ENCODE data around the gene CD55.

DNA sequence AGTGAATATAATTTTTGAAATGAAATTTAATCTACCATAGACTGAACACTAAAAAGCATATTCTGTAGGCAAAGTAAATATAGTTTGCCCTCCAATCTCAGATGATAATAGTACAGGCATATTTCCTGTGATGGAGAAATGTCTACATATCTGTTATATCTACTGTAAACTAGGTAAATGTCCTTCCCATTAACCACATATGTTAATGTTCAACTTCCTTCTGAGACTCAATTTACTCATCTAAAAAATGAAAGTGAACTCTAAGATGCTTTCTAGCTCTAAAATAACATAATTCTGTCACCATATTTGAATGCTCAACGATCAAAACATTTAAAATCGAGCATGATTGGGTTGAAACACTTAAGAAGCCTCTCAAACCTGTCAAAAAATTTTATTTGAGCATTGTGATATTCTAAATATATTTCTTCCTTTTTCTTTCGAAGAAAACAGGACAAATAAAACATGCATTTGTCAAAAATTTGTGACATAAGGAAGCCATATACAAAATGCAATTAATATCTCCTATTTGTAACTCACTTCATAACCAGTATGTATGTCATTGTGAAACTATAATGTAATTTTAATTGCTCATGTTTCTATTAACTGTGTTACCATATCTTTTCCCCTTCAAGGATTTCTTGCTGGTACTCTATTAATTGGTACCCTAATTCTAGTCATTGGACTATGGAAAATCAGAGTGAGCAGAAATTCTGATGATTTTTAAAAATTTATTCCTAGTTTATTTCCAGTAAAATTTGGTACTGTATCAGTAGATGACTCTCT lies 34.2 kb downstream of the CD55 start:
- TF ChIP-seq POLR2A (IDR thresholded peaks at IDR 0.05; ENCODE audit: low read depth, low read length) = no peak
- no peak for TF ChIP-seq SPI1 (IDR thresholded peaks at IDR 0.05; ENCODE audit: low read depth, low read length)
- no peak for TF ChIP-seq POLR2AphosphoS5 (IDR thresholded peaks at IDR 0.05; ENCODE audit: low read depth, low read length)

All from GM12891 (cell line).